Measurements from ENCODE around the gene MTO1. TPM values are rescaled to one million over a fixed set of nuclear protein-coding genes. Genes with fewer than 3 reads are reported as not detected.

MTO1 gene
- total RNA-seq, 4 donors from 2014 or later: 19.5 to 27.8 (median 24.3) TPM

DNA sequence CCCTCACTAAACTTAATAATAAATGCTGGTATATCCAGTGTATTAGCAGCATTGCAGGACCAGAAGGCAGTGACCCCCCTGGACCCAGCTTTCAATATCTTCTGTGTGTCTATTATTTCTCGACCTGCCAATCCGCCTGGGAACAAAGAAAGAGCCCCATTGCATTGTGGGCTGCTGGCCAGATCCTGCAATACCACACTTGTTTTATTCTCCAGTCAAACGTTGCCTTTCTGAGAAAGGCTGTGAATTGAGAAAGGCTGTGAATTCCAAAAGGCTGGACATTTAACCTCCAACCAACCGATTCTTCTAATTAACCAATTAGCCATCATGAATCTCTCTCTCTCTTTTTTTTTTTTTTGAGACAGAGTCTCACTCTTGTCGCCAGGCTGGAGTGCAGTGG lies 1.5 kb upstream of the MTO1 start:
- intact Hi-C loops (cut with DNase I): no loop called here
- WGBS, 2 donors: 62 to 73% methylated on average over 5 of the region's 5 CpGs
- DNase-seq: no peak

DNA sequence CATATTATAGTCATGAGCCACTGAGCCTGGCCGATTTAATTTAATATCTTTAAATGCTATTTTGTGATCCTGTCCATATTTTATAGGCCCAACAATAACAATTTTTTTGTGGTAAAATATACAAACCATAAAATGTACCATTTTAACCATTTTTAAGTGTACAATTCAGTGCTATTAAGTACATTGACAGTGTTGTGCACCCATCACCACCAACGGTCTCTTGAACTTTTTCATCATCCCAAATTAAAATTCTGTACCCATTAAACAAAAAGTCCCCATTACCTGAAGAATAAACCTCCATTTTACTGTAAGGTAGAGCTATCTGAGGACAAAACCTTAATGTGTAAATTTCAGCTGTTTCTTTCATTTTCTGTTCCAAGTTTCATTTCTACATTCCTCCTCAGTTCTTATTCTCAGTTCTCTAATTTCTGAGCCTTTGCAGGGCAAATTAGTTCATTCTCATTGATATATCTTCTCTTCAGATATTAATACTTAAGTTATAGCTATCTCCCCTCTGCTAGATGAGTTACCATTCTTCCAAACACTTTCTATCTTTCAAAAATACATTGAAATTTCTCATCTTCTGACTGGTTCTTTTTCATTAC lies 10.3 kb downstream of the MTO1 start:
- no peak overlapping the region for H3K4me3 ChIP-seq
- H3K36me3 ChIP-seq: peaks cover 7 to 100% (median 42%) of the 10 kb centered on the region in 3 donors
- H3K4me1 ChIP-seq: no peaks in the 10 kb centered on the region
- H3K27me3 ChIP-seq: no peaks in the 10 kb centered on the region
- H3K27ac ChIP-seq: peak overlapping the region in 1 of 4 donors; percentile 10
- no peak for DNase-seq
- H3K9me3 ChIP-seq: no peaks in the 10 kb centered on the region
- 74 to 76% methylated on average over 2 of the region's 2 CpGs for WGBS, 2 donors
- TF ChIP-seq, protein P1, sequence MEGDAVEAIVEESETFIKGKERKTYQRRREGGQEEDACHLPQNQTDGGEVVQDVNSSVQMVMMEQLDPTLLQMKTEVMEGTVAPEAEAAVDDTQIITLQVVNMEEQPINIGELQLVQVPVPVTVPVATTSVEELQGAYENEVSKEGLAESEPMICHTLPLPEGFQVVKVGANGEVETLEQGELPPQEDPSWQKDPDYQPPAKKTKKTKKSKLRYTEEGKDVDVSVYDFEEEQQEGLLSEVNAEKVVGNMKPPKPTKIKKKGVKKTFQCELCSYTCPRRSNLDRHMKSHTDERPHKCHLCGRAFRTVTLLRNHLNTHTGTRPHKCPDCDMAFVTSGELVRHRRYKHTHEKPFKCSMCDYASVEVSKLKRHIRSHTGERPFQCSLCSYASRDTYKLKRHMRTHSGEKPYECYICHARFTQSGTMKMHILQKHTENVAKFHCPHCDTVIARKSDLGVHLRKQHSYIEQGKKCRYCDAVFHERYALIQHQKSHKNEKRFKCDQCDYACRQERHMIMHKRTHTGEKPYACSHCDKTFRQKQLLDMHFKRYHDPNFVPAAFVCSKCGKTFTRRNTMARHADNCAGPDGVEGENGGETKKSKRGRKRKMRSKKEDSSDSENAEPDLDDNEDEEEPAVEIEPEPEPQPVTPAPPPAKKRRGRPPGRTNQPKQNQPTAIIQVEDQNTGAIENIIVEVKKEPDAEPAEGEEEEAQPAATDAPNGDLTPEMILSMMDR (IDR thresholded peaks at IDR 0.05): no peak
- no peak for TF ChIP-seq POLR2A (IDR thresholded peaks at IDR 0.05)
- intact Hi-C loops (cut with DNase I): no loop called here

More for the DNA sequence above, 1.5 kb upstream of the MTO1 start:
- no peaks in the 10 kb centered on the region for H3K9me3 ChIP-seq
- no peak overlapping the region for H3K4me3 ChIP-seq
- peaks cover 0 to 14% (median 0%) of the 10 kb centered on the region in 3 donors for H3K36me3 ChIP-seq
- H3K27ac ChIP-seq: no peak overlapping the region
- TF ChIP-seq POLR2A (IDR thresholded peaks at IDR 0.05): no peak
- TF ChIP-seq, protein P1 (IDR thresholded peaks at IDR 0.05): no peak
- H3K4me1 ChIP-seq: peaks cover 3 to 42% (median 26%) of the 10 kb centered on the region in 3 donors
- no peaks in the 10 kb centered on the region for H3K27me3 ChIP-seq

DNA sequence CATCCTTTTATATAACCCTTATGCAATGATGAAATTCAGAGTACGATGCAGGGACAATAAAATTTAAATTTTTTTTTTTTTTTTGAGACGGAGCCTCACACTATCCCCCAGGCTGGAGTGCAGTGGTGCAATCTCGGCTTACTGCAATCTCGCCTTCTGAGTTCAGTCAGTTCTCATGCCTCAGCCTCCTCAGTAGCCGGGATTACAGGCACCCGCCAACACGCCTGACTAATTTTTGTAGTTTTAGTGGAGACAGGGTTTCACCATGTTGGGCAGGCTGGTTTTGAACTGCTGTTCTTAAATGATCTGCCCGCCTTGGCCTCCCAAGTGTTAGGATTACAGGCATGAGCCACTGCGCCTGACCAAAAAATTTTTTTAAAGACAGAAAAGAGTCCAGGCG lies 15.2 kb downstream of the MTO1 start:
- intact Hi-C loops (cut with DNase I): no loop called here
- Histone ChIP-seq H3K27me3 (no peaks in the 10 kb centered on the region), H3K4me3 (no peak overlapping the region), H3K4me1 (no peaks in the 10 kb centered on the region), H3K27ac (no peak overlapping the region), H3K36me3 (peaks cover 18 to 100% (median 22%) of the 10 kb centered on the region in 3 donors), H3K9me3 (no peaks in the 10 kb centered on the region)
- DNase-seq: no peak
- TF ChIP-seq, protein P1 (IDR thresholded peaks at IDR 0.05): no peak
- no peak for TF ChIP-seq POLR2A (IDR thresholded peaks at IDR 0.05)
- 91 to 98% methylated on average over 8 to 10 of the region's 10 CpGs for WGBS, 2 donors

DNA sequence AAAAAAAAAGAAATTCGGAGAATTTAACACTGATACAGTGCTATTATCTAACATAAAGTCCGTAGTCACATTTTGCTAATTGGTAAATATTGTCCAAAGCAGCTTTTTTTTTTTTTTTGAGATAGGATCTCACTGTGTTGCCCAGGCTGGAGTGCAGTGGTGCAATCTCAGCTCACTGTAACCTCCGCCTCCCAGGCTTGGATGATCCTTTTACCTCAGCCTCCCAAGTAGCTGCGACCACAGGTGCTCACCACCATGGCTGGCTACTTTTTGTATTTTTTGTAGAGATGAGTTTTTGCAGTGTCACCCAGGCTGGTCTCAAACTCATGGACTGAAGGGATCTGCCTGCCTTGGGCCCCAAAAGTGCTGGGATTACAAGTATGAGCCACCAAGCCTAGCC lies 15.9 kb downstream of the MTO1 start:
- Histone ChIP-seq H3K9me3 (no peaks in the 10 kb centered on the region), H3K4me3 (no peak overlapping the region), H3K36me3 (peaks cover 22 to 100% (median 22%) of the 10 kb centered on the region in 3 donors), H3K4me1 (no peaks in the 10 kb centered on the region), H3K27ac (no peak overlapping the region), H3K27me3 (no peaks in the 10 kb centered on the region)
- DNase-seq: no peak
- intact Hi-C loops (cut with DNase I): no loop called here
- WGBS, 2 donors: 94 to 97% methylated on average over 4 of the region's 4 CpGs
- TF ChIP-seq POLR2A (IDR thresholded peaks at IDR 0.05): no peak
- TF ChIP-seq, protein P1 (IDR thresholded peaks at IDR 0.05): no peak

DNA sequence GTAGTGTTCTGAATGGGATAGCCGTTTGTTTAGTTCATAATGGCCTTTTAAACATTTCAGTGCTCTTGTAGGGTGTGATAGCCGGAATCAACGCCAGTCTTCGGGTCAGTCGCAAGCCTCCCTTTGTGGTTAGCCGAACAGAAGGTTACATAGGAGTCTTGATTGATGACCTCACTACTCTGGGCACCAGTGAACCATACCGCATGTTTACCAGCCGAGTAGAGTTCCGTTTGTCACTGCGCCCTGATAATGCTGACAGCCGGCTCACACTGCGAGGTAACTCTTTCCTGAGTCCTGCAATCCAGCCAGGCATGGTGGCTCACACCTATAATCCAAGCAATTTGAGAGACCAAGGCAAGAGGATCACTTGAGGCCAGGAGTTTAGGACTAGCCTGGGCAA lies 20.4 kb downstream of the MTO1 start:
- TF ChIP-seq POLR2A (IDR thresholded peaks at IDR 0.05): no peak
- TF ChIP-seq, protein P1 (IDR thresholded peaks at IDR 0.05): no peak
- no peak overlapping the region for H3K27ac ChIP-seq
- WGBS, 2 donors: 90 to 95% methylated on average over 11 to 12 of the region's 12 CpGs

More for the DNA sequence above, 20.4 kb downstream of the MTO1 start:
- Histone ChIP-seq H3K27me3 (no peaks in the 10 kb centered on the region), H3K36me3 (peaks cover 23 to 100% (median 25%) of the 10 kb centered on the region in 3 donors), H3K4me3 (no peak overlapping the region), H3K9me3 (no peaks in the 10 kb centered on the region), H3K4me1 (no peaks in the 10 kb centered on the region)
- intact Hi-C loops (cut with DNase I): no loop called here
- DNase-seq: no peak

Measured in esophagus squamous epithelium (tissue), 5 donors.